HG03039 (cell line): ENCODE results near the gene TYMS.
A peak's percentile ranks its signal among the peaks of the same experiment; 100 is the strongest.

ENCODE experiments used
- ATAC-seq: cut with Tn5 transposase; IDR thresholded peaks from one replicate; pipeline ENCODE4 v1.9.1; 2021; ENCODE audit warnings: mild to moderate bottlenecking, moderate library complexity; ENCODE audit not compliant: unreplicated experiment

The TYMS gene

DNA sequence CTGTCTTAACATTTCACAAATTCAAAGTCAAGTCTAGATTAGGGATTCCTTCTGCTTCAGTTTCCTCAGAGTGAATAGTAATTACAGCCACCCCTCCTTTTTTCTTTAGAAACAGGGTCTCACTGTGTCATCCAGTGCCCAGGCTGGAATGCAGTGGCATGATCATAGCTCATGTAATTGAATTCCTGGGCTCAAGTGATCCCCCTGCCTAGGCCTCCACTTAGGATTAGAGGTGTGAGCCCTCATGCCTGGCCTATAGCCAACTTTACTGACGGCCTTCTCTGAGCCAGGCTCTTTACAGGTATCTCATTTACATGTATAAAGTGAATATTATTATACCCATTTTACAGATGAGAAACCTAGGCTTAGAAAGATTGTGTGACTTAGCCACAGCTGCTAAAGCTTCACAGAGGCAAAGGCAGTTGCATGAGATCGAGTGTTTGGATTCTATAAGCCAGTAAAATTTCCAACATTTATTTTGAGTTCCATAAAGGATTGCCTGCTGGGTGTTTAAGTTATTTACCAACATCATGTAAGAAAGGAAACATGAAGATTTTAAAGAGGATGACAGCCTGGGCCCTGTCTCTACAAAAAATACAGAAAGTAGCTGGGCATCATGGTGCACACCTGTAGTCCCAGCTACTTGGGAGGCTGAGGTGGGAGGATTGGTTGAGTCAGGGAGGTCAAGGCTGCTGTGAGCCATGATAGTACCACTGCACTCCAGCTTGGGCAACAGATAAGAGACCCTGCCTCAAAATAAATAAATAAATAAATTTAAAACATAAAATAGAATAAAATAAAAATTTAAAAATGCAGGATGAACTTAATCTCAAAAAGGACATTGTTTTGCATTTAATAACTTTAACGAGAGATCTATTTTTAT, 53.2 kb downstream of the TYMS start:
- ATAC-seq: no peak

DNA sequence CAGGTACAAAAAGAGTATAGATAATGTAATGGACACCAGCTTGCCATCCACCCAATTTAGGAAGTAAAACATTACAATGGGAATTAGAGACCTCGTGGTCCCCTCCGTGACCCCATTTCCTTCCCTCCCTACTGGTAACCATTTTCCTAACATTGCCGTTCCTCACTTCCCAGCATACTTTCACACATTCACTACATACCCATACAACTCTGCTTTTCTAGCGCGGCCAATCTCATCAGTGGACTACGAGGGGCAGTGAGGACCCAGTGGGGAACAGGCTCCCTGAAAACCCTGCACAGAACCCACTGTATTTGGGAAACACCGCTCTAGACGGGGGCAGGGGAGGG, 53.8 kb downstream of the TYMS start:
- ATAC-seq: peak; percentile 3

DNA sequence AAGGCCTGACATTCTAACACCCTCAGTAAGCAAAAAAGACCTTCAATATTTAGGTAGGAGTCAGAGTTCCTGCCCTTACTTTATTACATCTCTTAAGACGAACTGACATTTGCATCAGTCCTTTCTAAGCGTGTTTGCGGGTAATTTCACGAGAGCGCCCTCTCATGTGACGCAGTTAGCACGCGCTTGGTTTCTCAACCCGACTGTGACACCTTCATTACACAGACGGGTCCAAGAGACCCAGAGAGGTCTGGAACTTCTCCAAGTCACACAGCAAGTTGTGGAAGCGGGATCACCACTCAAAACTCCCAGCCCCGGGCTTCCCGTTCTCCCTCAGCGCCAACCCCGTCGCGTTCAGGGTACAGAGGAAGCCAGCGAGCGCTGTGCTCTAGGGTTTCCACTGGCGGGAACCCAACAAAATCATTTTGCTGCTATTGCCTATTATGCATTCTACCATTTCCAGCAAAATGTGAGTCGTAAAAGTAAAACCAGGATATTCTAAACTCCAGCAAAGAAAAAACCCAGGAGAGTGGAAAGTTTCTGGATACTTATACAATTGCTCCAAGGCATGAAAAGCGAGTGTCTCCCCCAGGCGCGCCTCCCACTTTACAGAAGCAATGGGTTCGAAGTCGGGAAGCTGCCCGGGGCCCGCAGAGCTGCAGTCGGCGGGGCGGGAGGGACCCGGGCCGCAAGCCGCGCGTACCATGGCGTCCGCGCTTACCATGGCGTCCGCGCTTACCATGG, 54.4 kb downstream of the TYMS start:
- peak; percentile 43 for ATAC-seq

DNA sequence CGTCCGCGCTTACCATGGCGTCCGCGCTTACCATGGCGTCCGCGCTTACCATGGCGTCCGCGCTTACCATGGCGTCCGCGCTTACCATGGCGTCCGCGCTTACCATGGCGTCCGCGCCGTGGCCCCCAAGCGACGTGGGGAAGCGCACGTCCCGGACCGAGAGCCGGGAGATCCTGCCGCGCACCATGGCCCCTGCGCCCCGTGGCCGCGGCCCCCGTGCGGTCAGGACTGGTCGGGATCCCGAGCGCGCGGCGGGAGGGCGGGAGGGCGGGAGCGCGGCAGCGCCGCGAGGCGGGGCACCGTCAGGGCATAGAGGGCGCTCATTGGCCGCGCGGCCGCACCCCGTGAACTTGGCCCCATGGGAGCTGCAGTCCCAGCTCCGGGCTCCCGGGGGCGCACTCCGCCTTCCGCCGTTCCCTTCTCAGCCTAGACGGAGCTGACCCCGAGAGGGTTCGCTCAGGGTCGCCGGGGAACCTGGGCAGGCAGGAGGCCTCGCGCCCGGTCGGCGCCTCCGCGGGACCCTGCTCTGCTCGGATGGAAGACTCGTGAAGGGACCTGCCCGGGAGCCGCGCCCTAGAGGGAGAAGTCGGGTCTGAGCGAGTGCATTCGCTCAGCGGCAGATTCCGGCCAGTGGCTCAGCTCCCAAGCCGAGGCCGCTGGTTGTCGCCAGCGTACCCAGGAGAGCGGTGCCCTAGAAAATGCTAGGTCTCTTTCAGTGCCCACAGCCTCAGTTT, 55.1 kb downstream of the TYMS start, which contains the start of gene ENOSF1:
TSS of gene ENOSF1 (minus strand) at position 230 of the 734 bp plus-strand sequence. CDS start at position 187, 43 bp downstream.
- ATAC-seq: peak; percentile 91

DNA sequence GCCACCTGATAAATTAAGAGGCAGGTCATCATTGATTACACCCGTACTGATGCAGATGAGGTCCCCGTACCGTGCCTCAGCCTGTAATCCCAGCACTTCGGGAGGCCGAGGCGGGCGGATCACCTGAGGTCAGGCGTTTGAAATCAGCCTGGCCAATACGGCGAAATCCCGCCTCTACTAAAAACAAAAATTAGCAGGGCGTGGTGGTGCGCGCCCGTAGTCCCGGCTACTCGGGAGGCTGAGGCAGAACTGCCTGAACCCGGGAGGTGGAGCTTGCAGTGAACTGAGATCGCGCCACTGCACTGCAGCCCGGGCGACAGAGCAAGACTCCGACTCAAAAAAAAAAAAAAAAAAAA, 55.7 kb downstream of the TYMS start:
- no peak for ATAC-seq

DNA sequence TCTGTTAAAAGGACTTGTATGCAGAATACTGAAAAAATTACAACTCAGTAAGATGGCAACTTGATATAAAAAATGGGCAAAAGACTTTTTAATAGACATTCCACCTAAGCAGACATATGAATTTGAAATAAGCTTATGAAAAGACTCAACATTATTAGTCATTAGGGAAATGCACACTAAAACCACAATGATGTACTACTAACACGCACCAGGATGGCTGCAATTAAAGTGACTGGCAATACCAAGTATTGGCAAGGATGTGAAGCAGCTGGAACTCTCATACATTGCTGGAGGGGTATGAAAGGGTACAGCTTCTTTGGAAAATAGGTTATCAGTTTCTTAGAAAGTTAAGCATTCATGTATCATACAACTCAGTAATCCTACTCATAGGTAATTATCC, 58.2 kb downstream of the TYMS start:
- no peak for ATAC-seq

DNA sequence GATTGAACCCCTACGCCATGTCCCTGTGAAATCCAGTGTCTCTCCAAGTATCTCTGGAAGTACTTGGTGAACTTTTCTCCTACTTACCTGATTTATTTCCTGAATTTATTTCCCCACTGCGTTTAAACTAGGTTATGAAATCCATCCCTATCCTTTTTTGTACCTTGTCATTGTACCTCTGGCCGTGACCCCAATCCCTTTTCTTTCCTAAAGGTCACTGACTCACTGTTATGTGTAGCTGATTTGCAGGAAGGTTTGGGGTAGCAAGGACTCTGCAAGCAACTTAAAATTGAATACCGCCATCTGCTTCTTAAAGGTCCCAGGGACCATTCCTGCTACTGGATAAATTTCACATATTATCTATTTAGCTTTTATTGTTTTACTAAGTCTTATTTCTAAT, 59.5 kb downstream of the TYMS start:
- ATAC-seq: no peak
